NOMO-1 treated with DMSO at 0.1 percent for 48 hours (cell line): Measurements from ENCODE around the gene STPG3.

Experiments
- DNase-seq: peaks from one replicate; lab custom pipeline; 2025; ENCODE audit not compliant: unreplicated experiment; lab: John Stamatoyannopoulos, UW

The STPG3 gene

GRCh38 chr9:137221506-137222111 lies 29.5 kb upstream of the STPG3 start:
- DNase-seq = no peak

- DNase-seq = no peak
These were observed 28.7 kb upstream of the STPG3 start, which contains the start of gene RNF208 for GRCh38 chr9:137222190-137223077. Gene RNF208 (minus strand): TSS chr9:137222240. CDS start chr9:137221212, 1,028 bp downstream.

GRCh38 chr9:137223078-137223970 lies 27.8 kb upstream of the STPG3 start:
- peak; percentile 99 for DNase-seq

- peak; percentile 18 for DNase-seq
These were observed 26.0 kb upstream of the STPG3 start, which contains the start of gene CYSRT1 for GRCh38 chr9:137224830-137225694. Gene CYSRT1 (plus strand): TSS chr9:137225174. CDS start chr9:137225622, 448 bp downstream.

GRCh38 chr9:137225699-137226331 lies 25.3 kb upstream of the STPG3 start:
- no peak for DNase-seq

GRCh38 chr9:137226338-137227053 lies 24.6 kb upstream of the STPG3 start:
- no peak for DNase-seq

- peak; percentile 83 for DNase-seq
These were observed 23.8 kb upstream of the STPG3 start, which contains the start of gene RNF224 for GRCh38 chr9:137227054-137227852. Gene RNF224 (plus strand): TSS chr9:137227502. CDS start chr9:137228336, 834 bp downstream.

- no peak for DNase-seq
These were observed 23.1 kb upstream of the STPG3 start for GRCh38 chr9:137227853-137228505.

- DNase-seq = no peak
These were observed 22.5 kb upstream of the STPG3 start for GRCh38 chr9:137228506-137228967.

GRCh38 chr9:137228968-137229896 lies 21.9 kb upstream of the STPG3 start:
- no peak for DNase-seq

- DNase-seq = no peak
These were observed 21.0 kb upstream of the STPG3 start for GRCh38 chr9:137229903-137230704.

GRCh38 chr9:137230705-137231371 lies 20.2 kb upstream of the STPG3 start, which contains the start of gene SLC34A3:
Gene SLC34A3 (plus strand): TSS chr9:137230901. CDS start chr9:137231703, 802 bp downstream.
- DNase-seq = no peak

GRCh38 chr9:137231372-137232039 lies 19.6 kb upstream of the STPG3 start:
- no peak for DNase-seq

- no peak for DNase-seq
These were observed 19.0 kb upstream of the STPG3 start for GRCh38 chr9:137232101-137232500.
